HG02642 (cell line): ENCODE data around the gene GNG4.
"Not testable (repeated sequence)": the region's sequence is repeated elsewhere in the genome, so short reads cannot be mapped to it uniquely, and the experiment has no call there.

Experiments
- ATAC-seq: cut with Tn5 transposase; IDR thresholded peaks from one replicate; pipeline ENCODE4 v1.9.1; 2021; ENCODE audit warnings: mild to moderate bottlenecking; ENCODE audit not compliant: unreplicated experiment, poor library complexity

Gene GNG4

GRCh38 chr1:235650341-235651169, 971 bp upstream of the GNG4 start:
- ATAC-seq = no peak

- ATAC-seq = peak; percentile 58
Observed at GRCh38 chr1:235648954-235649367, 623 bp downstream of the GNG4 start.

- no peak for ATAC-seq
Observed at GRCh38 chr1:235648407-235648907, 1.1 kb downstream of the GNG4 start.

- not testable (repeated sequence) for ATAC-seq
Observed at GRCh38 chr1:235647537-235647936, 2.0 kb downstream of the GNG4 start.

- ATAC-seq = no peak
Observed at GRCh38 chr1:235646463-235646862, 3.1 kb downstream of the GNG4 start.

GRCh38 chr1:235644693-235645305, 4.8 kb downstream of the GNG4 start:
- ATAC-seq = no peak

GRCh38 chr1:235643837-235644692, 5.5 kb downstream of the GNG4 start:
- ATAC-seq = no peak

- ATAC-seq = no peak
Observed at GRCh38 chr1:235642943-235643371, 6.6 kb downstream of the GNG4 start.

GRCh38 chr1:235642011-235642942, 7.3 kb downstream of the GNG4 start:
- peak; percentile 62 for ATAC-seq

GRCh38 chr1:235640580-235640979, 9.0 kb downstream of the GNG4 start:
- ATAC-seq = no peak

GRCh38 chr1:235639226-235640205, 10.1 kb downstream of the GNG4 start:
- ATAC-seq = no peak

- ATAC-seq = not testable (repeated sequence)
Observed at GRCh38 chr1:235638612-235639011, 11.0 kb downstream of the GNG4 start.

GRCh38 chr1:235637756-235638534, 11.6 kb downstream of the GNG4 start:
- ATAC-seq = no peak

- ATAC-seq = no peak
Observed at GRCh38 chr1:235635938-235636662, 13.5 kb downstream of the GNG4 start.

GRCh38 chr1:235632506-235633401, 16.8 kb downstream of the GNG4 start:
- peak; percentile 66 for ATAC-seq

GRCh38 chr1:235631816-235632215, 17.8 kb downstream of the GNG4 start:
- ATAC-seq = no peak
